Caco-2 (cell line): Measurements from ENCODE around the gene CARD11. TPM values are rescaled to one million over a fixed set of nuclear protein-coding genes. Genes with fewer than 3 reads are reported as not detected.

ENCODE experiments used
- BruUV-seq: library from RNA; stranded (reverse); fragments of 400-500 nt; replicated peaks from 2 replicates; lab custom pipeline; 2021; lab: Mats Ljungman, UMichigan
- CTCF ChIA-PET: fragments of 300-600 bp; sonication (Branson Sonifier 250); formaldehyde crosslinking; loops from one replicate; lab custom pipeline; 2022; ENCODE audit warnings: antibody characterized with exemption; lab: Charles Lee
- POLR2A ChIA-PET: fragments of 300-600 bp; sonication (Branson Sonifier 250); formaldehyde crosslinking; loops from one replicate; lab custom pipeline; 2022; ENCODE audit warnings: antibody characterized with exemption; lab: Charles Lee
- DNase-seq, 2 experiments: peaks; one replicate each; pipeline versions ENCODE4 v3.0.0 to v3.0.0-alpha.2; 2020 to 2022
- H3K27me3 ChIP-seq: replicated peaks from 2 replicates; pipeline ENCODE4 v1.6.0; 2011; ENCODE audit warnings: low read length; ENCODE audit not compliant: control insufficient read depth, insufficient read depth
- H3K36me3 ChIP-seq: 2 replicates; pipeline ENCODE4 v1.5.1; 2011; ENCODE audit warnings: low read length; ENCODE audit not compliant: control insufficient read depth, insufficient read depth
- H3K4me1 ChIP-seq: fragments of 250-450 bp; sonication (Bioruptor Pico); 2 replicates; pipeline ENCODE4 v1.5.1; 2020; ENCODE audit warnings: mild to moderate bottlenecking
- H3K4me3 ChIP-seq: 2 replicates; pipeline ENCODE4 v1.5.1; 2011; ENCODE audit warnings: low read depth, mild to moderate bottlenecking, control low read depth, low read length
- H3K9me3 ChIP-seq: fragments of 250-450 bp; sonication (Bioruptor Pico); 2 replicates; pipeline ENCODE4 v1.5.1; 2020; ENCODE audit warnings: mild to moderate bottlenecking, moderate library complexity
- H3K27ac Mint-ChIP-seq: one replicate; pipeline ENCODE4 v1.8.0; 2022; ENCODE audit warnings: mixed read lengths; ENCODE audit not compliant: unreplicated experiment
- H3K27me3 Mint-ChIP-seq: one replicate; pipeline ENCODE4 v1.8.0; 2022; ENCODE audit warnings: mixed read lengths; ENCODE audit not compliant: insufficient read depth, unreplicated experiment
- H3K36me3 Mint-ChIP-seq: one replicate; pipeline ENCODE4 v1.8.0; 2022; ENCODE audit warnings: mild to moderate bottlenecking, mixed read lengths; ENCODE audit not compliant: insufficient read depth, unreplicated experiment
- H3K4me1 Mint-ChIP-seq: one replicate; pipeline ENCODE4 v1.8.0; 2022; ENCODE audit warnings: low read depth, mixed read lengths; ENCODE audit not compliant: unreplicated experiment
- H3K4me3 Mint-ChIP-seq: one replicate; pipeline ENCODE4 v1.8.0; 2022; ENCODE audit warnings: mild to moderate bottlenecking, moderate library complexity, mixed read lengths; ENCODE audit not compliant: unreplicated experiment
- H3K9me3 Mint-ChIP-seq: one replicate; pipeline ENCODE4 v1.8.0; 2022; ENCODE audit warnings: mixed read lengths; ENCODE audit not compliant: unreplicated experiment
- CTCF ChIP-seq, 2 experiments: fragments of 200-600 bp in 1 of 2; IDR thresholded peaks; 1 replicate in 1 of 2; 2 replicates in 1 of 2; pipeline versions ENCODE4 v1.5.1 to v1.8.0; 2011 to 2022; ENCODE audit warnings: antibody characterized with exemption in 1 of 2, control low read depth in 1 of 2, inconsistent platforms in 1 of 2, low read depth in 1 of 2, low read length in 1 of 2, mild to moderate bottlenecking in 1 of 2, moderate library complexity in 1 of 2; ENCODE audit not compliant: insufficient read depth in 1 of 2, severe bottlenecking in 1 of 2, unreplicated experiment in 1 of 2
- intact Hi-C: fragments of 100-400 bp; cut with micrococcal nuclease; formaldehyde crosslinking; loops from one replicate; pipeline ENCODE4 v1.10.0; 2022; ENCODE audit not compliant: unreplicated experiment
- total RNA-seq: library from RNA; stranded (reverse); gene quantifications from 2 replicates; pipeline ENCODE4 v1.2.3, GENCODE V29; 2022

The CARD11 gene
- total RNA-seq, 1 experiment from 2014 or later, result 5.4 TPM

DNA sequence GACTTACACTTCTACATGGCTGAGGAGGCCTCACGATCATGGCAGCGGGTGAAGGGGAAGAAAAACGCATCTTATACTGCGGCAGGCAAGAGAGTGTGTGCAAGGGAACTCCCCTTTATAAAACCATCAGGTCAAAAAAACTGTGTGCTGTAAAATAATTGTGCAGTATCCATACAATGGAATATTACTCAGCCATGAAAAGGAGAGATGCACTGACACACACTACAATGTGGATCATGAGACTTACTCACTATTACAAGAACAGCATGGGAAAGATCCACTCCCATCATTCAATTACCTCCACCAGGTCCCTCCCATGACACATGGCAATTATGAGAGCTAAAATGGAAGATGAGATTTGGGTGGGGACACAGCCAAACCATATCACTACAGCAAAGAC, 27.2 kb upstream of the CARD11 start:
- no TSS peak for BruUV-seq
- peaks cover 3% of the 10 kb centered on the region for H3K27me3 Mint-ChIP-seq
- H3K4me3 Mint-ChIP-seq, result no peak overlapping the region
- ChIA-PET CTCF (no interaction called here), POLR2A (no interaction called here)
- no peaks in the 10 kb centered on the region for H3K9me3 Mint-ChIP-seq
- no peak overlapping the region for H3K27ac Mint-ChIP-seq
- Histone ChIP-seq H3K27me3 (no peaks in the 10 kb centered on the region), H3K9me3 (peaks cover 6% of the 10 kb centered on the region), H3K4me3 (no peak overlapping the region), H3K36me3 (no peaks in the 10 kb centered on the region), H3K4me1 (no peaks in the 10 kb centered on the region)
- no peaks in the 10 kb centered on the region for H3K4me1 Mint-ChIP-seq
- no peaks in the 10 kb centered on the region for H3K36me3 Mint-ChIP-seq
- no peak for TF ChIP-seq CTCF (IDR thresholded peaks at IDR 0.05; ENCODE audit: insufficient read depth in 1 of 2, low read depth in 1 of 2, low read length in 1 of 2, severe bottlenecking in 1 of 2, unreplicated experiment in 1 of 2)
- DNase-seq, result no peak
- intact Hi-C loops, result no loop called here

DNA sequence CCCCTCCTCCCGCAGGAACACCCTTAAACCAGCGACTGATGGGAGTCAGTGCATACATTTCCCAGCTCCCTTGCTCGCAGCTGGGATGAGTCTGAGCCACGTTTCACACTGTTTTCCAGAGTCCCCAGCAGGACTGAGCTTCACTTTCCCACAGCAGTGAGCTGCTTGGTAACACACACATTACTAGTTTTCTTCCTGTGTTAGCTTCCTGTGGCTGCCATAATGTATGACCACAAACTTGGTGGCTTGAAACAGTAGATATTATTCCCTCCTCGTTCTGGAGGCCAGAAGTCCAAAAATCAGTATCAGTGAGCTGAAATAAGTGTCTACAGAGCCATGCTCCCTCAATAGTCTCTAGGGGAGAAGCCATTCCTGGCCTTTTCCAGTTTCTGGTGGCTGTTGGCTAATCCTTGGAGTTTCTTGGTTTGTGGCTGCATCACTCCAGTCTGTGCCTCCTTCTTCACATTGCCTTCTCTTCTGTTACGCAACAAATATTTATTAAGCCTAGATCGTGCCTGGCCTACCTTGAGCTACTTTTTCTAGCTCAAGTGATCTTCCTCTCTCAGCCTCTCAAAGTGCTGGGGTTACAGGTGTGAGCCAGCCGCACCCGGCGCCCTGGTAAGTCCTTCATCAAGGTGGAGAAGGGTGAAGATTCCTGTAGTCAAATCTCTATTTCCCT, 26.2 kb upstream of the CARD11 start:
- Mint-ChIP-seq H3K4me1 (no peaks in the 10 kb centered on the region), H3K36me3 (no peaks in the 10 kb centered on the region), H3K27ac (no peak overlapping the region), H3K4me3 (no peak overlapping the region), H3K9me3 (no peaks in the 10 kb centered on the region), H3K27me3 (peaks cover 3% of the 10 kb centered on the region)
- TF ChIP-seq CTCF (IDR thresholded peaks at IDR 0.05; ENCODE audit: insufficient read depth in 1 of 2, low read depth in 1 of 2, low read length in 1 of 2, severe bottlenecking in 1 of 2, unreplicated experiment in 1 of 2), result no peak
- H3K36me3 ChIP-seq, result no peaks in the 10 kb centered on the region
- intact Hi-C loops, result no loop called here
- no peak for DNase-seq
- POLR2A ChIA-PET, result no interaction called here
- CTCF ChIA-PET, result interaction anchor here (0.6 kb wide), 1 partner anchor 16 kb away, joined by 3 read pairs; no protein-coding TSS in a partner anchor
- H3K4me3 ChIP-seq, result no peak overlapping the region
- no peaks in the 10 kb centered on the region for H3K9me3 ChIP-seq
- H3K4me1 ChIP-seq, result no peaks in the 10 kb centered on the region
- no peaks in the 10 kb centered on the region for H3K27me3 ChIP-seq
- BruUV-seq, result no TSS peak

- H3K4me3 Mint-ChIP-seq, result no peak overlapping the region
- no peak for DNase-seq
- Histone ChIP-seq H3K36me3 (no peaks in the 10 kb centered on the region), H3K4me1 (no peaks in the 10 kb centered on the region), H3K27me3 (no peaks in the 10 kb centered on the region), H3K9me3 (no peaks in the 10 kb centered on the region), H3K4me3 (no peak overlapping the region)
- POLR2A ChIA-PET, result no interaction called here
- H3K27me3 Mint-ChIP-seq, result peaks cover 3% of the 10 kb centered on the region
- CTCF ChIA-PET, result no interaction called here
- no peak for TF ChIP-seq CTCF (IDR thresholded peaks at IDR 0.05; ENCODE audit: insufficient read depth in 1 of 2, low read depth in 1 of 2, low read length in 1 of 2, severe bottlenecking in 1 of 2, unreplicated experiment in 1 of 2)
- intact Hi-C loops, result no loop called here
- no peaks in the 10 kb centered on the region for H3K9me3 Mint-ChIP-seq
- H3K4me1 Mint-ChIP-seq, result no peaks in the 10 kb centered on the region
- BruUV-seq, result no TSS peak
- no peaks in the 10 kb centered on the region for H3K36me3 Mint-ChIP-seq
- H3K27ac Mint-ChIP-seq, result no peak overlapping the region
Observed at GRCh38 chr7:3068530-3068929, 24.9 kb upstream of the CARD11 start.
